WI38 (cell line): ENCODE measurements around the gene TBX2.

ENCODE experiments used
- H3K4me3 ChIP-seq: 2 replicates; pipeline ENCODE4 v1.5.1; 2011; ENCODE audit warnings: low read depth, mild to moderate bottlenecking, control low read depth, low read length
- CTCF ChIP-seq: IDR thresholded peaks from 2 replicates; pipeline ENCODE4 v1.5.1; 2012; ENCODE audit warnings: low read depth, mild to moderate bottlenecking, control low read depth, low read length

The TBX2 gene

GRCh38 chr17:61390479-61390791 is 9.2 kb upstream of the TBX2 start:
- no peak overlapping the region for H3K4me3 ChIP-seq
- TF ChIP-seq CTCF: no peak

GRCh38 chr17:61391595-61392291 is 7.9 kb upstream of the TBX2 start:
- TF ChIP-seq CTCF: no peak
- no peak overlapping the region for H3K4me3 ChIP-seq

- no peak for TF ChIP-seq CTCF
- no peak overlapping the region for H3K4me3 ChIP-seq
These were observed 7.0 kb upstream of the TBX2 start for GRCh38 chr17:61392679-61393078.

GRCh38 chr17:61393550-61393903 is 6.1 kb upstream of the TBX2 start:
- no peak for TF ChIP-seq CTCF
- no peak overlapping the region for H3K4me3 ChIP-seq

GRCh38 chr17:61393904-61394629 is 5.6 kb upstream of the TBX2 start:
- no peak for TF ChIP-seq CTCF
- H3K4me3 ChIP-seq: no peak overlapping the region

GRCh38 chr17:61394630-61395408 is 4.8 kb upstream of the TBX2 start:
- TF ChIP-seq CTCF: no peak
- H3K4me3 ChIP-seq: peak overlapping the region; percentile 85

- H3K4me3 ChIP-seq: peak overlapping the region; percentile 85
- TF ChIP-seq CTCF: no peak
These were observed 4.1 kb upstream of the TBX2 start for GRCh38 chr17:61395409-61395982.
